ENCODE results near the gene PALS2.

The PALS2 gene

DNA sequence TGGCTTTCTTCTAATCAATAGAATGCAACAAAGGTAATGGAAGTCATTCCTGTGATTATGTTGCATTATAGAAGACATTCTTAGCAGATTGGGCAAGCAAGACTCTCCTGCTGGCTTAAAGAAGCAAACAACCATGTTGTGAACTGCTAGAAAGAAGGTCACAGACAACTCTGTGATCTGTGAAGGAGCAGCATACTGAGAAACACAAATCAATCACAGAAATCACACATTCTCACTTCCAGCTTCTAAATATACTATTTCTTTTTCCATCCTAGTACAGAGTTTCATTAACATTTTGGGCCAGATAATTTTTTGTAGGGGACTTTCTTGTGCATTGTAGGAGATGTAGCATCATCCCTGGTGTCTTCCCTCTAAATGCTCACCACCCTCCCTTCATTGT lies 28.0 kb upstream of the PALS2 start:
- TF ChIP-seq TAF1 (IDR thresholded peaks at IDR 0.05; ENCODE audit: borderline replicate concordance, insufficient read depth, low read length), result no peak
- TF ChIP-seq POLR2AphosphoS5 (IDR thresholded peaks at IDR 0.05; ENCODE audit: low read depth, low read length), result no peak
- no peak for TF ChIP-seq FOXP2 (optimal IDR thresholded peaks at IDR 0.05; ENCODE audit: borderline replicate concordance, extremely low read depth, extremely low read length, insufficient read depth)
- TF ChIP-seq, protein P1, sequence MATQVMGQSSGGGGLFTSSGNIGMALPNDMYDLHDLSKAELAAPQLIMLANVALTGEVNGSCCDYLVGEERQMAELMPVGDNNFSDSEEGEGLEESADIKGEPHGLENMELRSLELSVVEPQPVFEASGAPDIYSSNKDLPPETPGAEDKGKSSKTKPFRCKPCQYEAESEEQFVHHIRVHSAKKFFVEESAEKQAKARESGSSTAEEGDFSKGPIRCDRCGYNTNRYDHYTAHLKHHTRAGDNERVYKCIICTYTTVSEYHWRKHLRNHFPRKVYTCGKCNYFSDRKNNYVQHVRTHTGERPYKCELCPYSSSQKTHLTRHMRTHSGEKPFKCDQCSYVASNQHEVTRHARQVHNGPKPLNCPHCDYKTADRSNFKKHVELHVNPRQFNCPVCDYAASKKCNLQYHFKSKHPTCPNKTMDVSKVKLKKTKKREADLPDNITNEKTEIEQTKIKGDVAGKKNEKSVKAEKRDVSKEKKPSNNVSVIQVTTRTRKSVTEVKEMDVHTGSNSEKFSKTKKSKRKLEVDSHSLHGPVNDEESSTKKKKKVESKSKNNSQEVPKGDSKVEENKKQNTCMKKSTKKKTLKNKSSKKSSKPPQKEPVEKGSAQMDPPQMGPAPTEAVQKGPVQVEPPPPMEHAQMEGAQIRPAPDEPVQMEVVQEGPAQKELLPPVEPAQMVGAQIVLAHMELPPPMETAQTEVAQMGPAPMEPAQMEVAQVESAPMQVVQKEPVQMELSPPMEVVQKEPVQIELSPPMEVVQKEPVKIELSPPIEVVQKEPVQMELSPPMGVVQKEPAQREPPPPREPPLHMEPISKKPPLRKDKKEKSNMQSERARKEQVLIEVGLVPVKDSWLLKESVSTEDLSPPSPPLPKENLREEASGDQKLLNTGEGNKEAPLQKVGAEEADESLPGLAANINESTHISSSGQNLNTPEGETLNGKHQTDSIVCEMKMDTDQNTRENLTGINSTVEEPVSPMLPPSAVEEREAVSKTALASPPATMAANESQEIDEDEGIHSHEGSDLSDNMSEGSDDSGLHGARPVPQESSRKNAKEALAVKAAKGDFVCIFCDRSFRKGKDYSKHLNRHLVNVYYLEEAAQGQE (IDR thresholded peaks at IDR 0.05; ENCODE audit: insufficient read depth in 1 of 2, low read depth in 2 of 2, low read length in 2 of 2), result no peak
- no peak for TF ChIP-seq SIN3A (IDR thresholded peaks at IDR 0.05; ENCODE audit: borderline replicate concordance, insufficient read depth, low read length)

DNA sequence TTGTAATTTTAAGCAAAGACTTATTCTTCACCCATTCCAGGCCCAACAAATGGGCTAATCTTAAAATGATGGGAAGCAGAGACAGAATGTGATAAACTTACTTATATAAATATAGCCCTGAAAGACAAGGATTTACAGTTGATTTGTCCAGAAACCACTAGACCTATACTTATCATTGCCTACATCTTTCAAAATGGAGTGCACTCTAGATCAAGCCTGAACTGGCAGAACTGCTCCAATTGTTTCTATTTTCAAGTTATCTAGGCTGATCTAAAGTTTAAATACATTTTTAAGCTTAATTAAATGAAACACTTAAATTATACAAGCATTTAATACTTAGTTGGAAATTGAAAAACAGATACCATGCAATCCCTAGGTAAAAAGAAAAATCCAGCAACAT lies 24.9 kb upstream of the PALS2 start:
- TF ChIP-seq POLR2AphosphoS5 (IDR thresholded peaks at IDR 0.05; ENCODE audit: low read depth, low read length), result no peak

DNA sequence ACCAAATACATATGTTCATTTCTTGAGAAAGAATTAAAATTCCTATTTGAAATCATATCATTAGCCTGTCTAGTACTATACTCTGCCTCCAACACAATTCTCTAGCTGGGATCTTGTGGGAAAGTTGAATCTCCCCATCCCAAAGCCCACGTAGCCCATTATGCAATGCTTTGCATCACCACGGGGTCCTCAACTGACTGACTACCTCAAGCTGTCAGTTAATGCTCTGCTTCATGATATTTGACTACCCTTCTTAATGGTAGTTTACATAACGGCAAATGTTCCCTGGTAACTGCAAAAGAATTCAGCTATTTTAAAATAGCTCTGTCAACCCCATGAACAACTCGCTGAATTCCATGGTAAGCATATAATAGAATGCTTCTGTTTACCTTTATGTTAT lies 23.3 kb upstream of the PALS2 start:
- TF ChIP-seq FOXP2 (optimal IDR thresholded peaks at IDR 0.05; ENCODE audit: borderline replicate concordance, extremely low read depth, extremely low read length, insufficient read depth), result no peak

DNA sequence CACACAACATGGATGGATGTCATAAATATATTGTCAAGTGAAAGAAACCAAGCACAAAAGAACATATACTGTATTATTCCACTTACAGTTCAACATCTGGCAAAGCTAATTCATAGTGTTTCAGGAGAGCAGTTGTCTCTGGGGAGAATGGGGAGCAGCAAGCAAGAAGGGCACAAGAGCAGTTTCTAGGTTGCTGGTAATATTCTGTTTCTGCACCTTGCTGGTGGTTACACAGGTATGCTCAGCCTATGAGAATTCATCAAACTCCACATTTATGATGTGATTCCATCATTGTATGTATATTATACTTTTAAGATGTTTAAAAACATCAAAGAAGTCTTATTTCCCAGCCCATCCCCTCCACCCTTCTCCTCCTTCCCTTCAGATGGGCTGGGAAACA lies 18.1 kb upstream of the PALS2 start:
- TF ChIP-seq FOXP2 (optimal IDR thresholded peaks at IDR 0.05; ENCODE audit: borderline replicate concordance, extremely low read depth, extremely low read length, insufficient read depth), result no peak
- no peak for TF ChIP-seq POLR2AphosphoS5 (IDR thresholded peaks at IDR 0.05; ENCODE audit: low read depth, low read length)
- TF ChIP-seq, protein P1 (IDR thresholded peaks at IDR 0.05; ENCODE audit: insufficient read depth in 1 of 2, low read depth in 2 of 2, low read length in 2 of 2), result no peak

DNA sequence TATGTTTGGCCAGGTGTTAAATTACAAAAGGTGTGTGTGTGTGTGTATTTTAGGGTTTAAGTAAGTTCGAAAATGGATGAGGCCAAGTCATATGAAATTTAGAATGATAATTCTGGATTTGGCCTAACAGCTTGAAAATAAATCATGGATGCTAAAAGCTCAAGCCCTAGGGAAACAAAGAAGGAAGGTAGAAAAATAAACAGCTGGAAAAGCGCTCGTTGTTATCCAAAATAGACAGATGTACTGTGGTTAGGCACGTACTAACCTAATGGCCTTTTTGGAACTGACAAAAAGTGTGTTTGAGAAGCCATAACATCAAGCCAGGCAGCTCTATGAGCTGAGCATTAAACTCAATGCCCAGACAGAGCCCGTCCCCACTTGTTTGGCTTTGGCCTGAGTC lies 17.5 kb upstream of the PALS2 start:
- TF ChIP-seq FOXP2 (optimal IDR thresholded peaks at IDR 0.05; ENCODE audit: borderline replicate concordance, extremely low read depth, extremely low read length, insufficient read depth) (no peak), POLR2AphosphoS5 (IDR thresholded peaks at IDR 0.05; ENCODE audit: low read depth, low read length) (no peak), SIN3A (IDR thresholded peaks at IDR 0.05; ENCODE audit: borderline replicate concordance, insufficient read depth, low read length) (no peak), TAF1 (IDR thresholded peaks at IDR 0.05; ENCODE audit: borderline replicate concordance, insufficient read depth, low read length) (no peak)
- TF ChIP-seq, protein P1 (IDR thresholded peaks at IDR 0.05; ENCODE audit: insufficient read depth in 1 of 2, low read depth in 2 of 2, low read length in 2 of 2), result no peak

DNA sequence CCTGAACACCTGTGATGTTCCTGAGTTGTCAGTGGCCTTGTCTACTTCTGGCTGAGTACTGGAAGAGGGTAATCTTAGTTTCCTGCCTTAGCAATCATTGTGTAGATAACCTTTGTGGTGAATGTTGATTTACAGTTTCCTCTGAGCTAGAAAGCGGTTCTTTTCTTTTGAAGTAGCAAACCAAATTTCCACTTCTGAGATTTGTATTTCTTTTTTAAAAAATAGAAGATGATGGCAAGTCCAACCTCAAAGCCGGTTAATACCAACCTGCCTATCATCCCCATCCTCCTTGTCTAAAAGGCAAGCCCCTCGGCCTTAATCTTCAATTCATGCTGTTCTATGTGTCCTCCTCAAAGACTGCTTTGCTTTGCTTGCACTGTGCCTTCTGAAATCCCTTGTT lies 12.5 kb upstream of the PALS2 start:
- no peak for TF ChIP-seq POLR2AphosphoS5 (IDR thresholded peaks at IDR 0.05; ENCODE audit: low read depth, low read length)

DNA sequence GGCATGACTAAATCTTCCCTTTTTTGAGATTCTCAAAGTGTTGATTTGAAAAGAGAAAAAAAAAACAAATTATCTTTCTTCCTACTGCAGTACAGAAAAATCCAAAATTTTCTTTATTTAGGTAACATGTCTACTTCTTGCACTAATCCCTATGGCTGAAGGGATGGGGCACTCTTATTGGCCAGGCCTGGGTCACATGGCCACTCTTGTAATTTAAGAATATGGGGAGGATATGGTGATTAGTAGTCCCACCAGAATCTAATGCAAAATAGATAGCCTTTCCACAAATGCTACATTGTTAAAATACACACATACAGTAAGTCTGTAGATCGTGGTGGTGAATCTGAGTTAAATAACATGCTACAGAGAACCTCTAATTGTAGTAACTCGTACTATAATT lies 7.0 kb upstream of the PALS2 start:
- TF ChIP-seq TAF1 (IDR thresholded peaks at IDR 0.05; ENCODE audit: borderline replicate concordance, insufficient read depth, low read length) (no peak), POLR2AphosphoS5 (IDR thresholded peaks at IDR 0.05; ENCODE audit: low read depth, low read length) (no peak), FOXP2 (optimal IDR thresholded peaks at IDR 0.05; ENCODE audit: borderline replicate concordance, extremely low read depth, extremely low read length, insufficient read depth) (no peak), SIN3A (IDR thresholded peaks at IDR 0.05; ENCODE audit: borderline replicate concordance, insufficient read depth, low read length) (no peak)
- TF ChIP-seq, protein P1 (IDR thresholded peaks at IDR 0.05; ENCODE audit: insufficient read depth in 1 of 2, low read depth in 2 of 2, low read length in 2 of 2), result no peak
